PFSK-1 (cell line): Measurements from ENCODE around the gene RPS6KB1.

Experiments
- FOXP2 ChIP-seq: optimal IDR thresholded peaks from 2 replicates; pipeline ENCODE3; 2011; ENCODE audit warnings: borderline replicate concordance, control low read depth, inconsistent platforms; ENCODE audit not compliant: insufficient read depth; ENCODE audit errors: extremely low read length, extremely low read depth
- POLR2AphosphoS5 ChIP-seq: IDR thresholded peaks from 2 replicates; pipeline ENCODE4 v1.6.1; 2012; ENCODE audit warnings: low read depth, mild to moderate bottlenecking, control low read depth, low read length, moderate library complexity
- SIN3A ChIP-seq: IDR thresholded peaks from 2 replicates; pipeline ENCODE4 v1.6.1; 2012; ENCODE audit warnings: mild to moderate bottlenecking, low read length, moderate library complexity, borderline replicate concordance; ENCODE audit not compliant: insufficient read depth
- TAF1 ChIP-seq: IDR thresholded peaks from 2 replicates; pipeline ENCODE4 v1.6.1; 2012; ENCODE audit warnings: low read length, control low read depth, borderline replicate concordance; ENCODE audit not compliant: insufficient read depth
- TF ChIP-seq, protein P1 (sequence below), 2 experiments: IDR thresholded peaks; 2 replicates each; pipeline versions ENCODE4 v1.6.1 to v1.8.0; 2011 to 2012; ENCODE audit warnings: low read depth in 2 of 2, low read length in 2 of 2, control low read depth in 1 of 2, inconsistent platforms in 1 of 2, mild to moderate bottlenecking in 1 of 2, moderate library complexity in 1 of 2; ENCODE audit not compliant: insufficient read depth in 1 of 2

Gene RPS6KB1

DNA sequence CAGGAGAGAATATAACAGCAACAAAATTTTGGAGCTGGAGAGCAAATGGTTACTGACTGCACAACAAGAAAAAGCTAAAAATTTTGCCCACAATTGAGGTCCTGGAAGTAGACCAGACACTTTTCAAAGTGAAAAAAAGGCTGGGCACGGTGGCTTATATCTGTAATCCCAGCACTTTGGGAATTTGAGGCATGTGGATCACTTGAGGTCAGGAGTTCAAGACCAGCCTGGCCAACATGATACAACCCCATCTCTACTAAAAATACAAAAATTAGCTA, 23.0 kb upstream of the RPS6KB1 start:
- TF ChIP-seq FOXP2 (no peak), TAF1 (no peak), POLR2AphosphoS5 (no peak), SIN3A (no peak)
- TF ChIP-seq, protein P1, sequence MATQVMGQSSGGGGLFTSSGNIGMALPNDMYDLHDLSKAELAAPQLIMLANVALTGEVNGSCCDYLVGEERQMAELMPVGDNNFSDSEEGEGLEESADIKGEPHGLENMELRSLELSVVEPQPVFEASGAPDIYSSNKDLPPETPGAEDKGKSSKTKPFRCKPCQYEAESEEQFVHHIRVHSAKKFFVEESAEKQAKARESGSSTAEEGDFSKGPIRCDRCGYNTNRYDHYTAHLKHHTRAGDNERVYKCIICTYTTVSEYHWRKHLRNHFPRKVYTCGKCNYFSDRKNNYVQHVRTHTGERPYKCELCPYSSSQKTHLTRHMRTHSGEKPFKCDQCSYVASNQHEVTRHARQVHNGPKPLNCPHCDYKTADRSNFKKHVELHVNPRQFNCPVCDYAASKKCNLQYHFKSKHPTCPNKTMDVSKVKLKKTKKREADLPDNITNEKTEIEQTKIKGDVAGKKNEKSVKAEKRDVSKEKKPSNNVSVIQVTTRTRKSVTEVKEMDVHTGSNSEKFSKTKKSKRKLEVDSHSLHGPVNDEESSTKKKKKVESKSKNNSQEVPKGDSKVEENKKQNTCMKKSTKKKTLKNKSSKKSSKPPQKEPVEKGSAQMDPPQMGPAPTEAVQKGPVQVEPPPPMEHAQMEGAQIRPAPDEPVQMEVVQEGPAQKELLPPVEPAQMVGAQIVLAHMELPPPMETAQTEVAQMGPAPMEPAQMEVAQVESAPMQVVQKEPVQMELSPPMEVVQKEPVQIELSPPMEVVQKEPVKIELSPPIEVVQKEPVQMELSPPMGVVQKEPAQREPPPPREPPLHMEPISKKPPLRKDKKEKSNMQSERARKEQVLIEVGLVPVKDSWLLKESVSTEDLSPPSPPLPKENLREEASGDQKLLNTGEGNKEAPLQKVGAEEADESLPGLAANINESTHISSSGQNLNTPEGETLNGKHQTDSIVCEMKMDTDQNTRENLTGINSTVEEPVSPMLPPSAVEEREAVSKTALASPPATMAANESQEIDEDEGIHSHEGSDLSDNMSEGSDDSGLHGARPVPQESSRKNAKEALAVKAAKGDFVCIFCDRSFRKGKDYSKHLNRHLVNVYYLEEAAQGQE (IDR thresholded peaks at IDR 0.05; ENCODE audit: insufficient read depth in 1 of 2, low read depth in 2 of 2, low read length in 2 of 2), result no peak

DNA sequence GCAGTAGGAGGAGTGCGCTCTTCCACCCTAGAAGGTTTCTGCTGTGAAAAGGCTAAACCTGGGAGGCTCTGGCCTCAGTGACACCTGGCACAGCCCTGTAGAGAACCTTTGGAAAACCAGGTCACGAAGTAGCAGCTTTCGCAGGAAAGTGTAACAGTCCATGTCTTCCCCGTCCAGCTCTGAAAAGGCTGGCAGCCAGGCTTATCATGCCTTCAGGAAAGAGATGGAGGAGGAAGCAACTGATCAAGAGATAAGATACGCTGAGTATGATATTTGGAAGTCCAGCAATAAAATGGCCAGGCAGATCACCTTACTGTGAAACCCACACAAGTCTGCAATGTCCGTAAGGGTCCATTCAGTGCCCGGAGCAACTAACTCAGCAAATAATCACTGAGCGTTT, 22.4 kb upstream of the RPS6KB1 start:
- TF ChIP-seq, protein P1 (IDR thresholded peaks at IDR 0.05; ENCODE audit: insufficient read depth in 1 of 2, low read depth in 2 of 2, low read length in 2 of 2), result no peak
- TF ChIP-seq SIN3A, result no peak
- no peak for TF ChIP-seq POLR2AphosphoS5
- no peak for TF ChIP-seq FOXP2
- no peak for TF ChIP-seq TAF1

DNA sequence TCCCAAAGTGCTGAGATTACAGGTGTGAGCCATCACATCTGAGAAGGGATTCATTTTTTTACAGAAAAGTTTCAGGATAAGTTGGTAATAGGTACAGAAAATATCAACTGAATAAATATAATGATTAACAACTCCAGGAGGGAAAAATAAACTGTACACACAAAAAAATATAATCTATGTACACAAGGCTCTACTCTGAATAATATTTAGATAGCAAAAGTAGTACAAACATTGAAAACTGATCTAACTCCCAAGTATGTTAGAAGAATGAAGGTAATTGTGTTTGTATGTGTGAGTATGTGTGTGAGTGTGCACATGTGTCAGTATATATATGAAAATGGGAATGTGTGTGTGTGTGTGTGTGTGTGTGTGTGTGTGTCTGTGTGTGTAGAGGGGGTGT, 20.6 kb upstream of the RPS6KB1 start:
- no peak for TF ChIP-seq SIN3A
- TF ChIP-seq FOXP2, result no peak
- TF ChIP-seq, protein P1 (IDR thresholded peaks at IDR 0.05; ENCODE audit: insufficient read depth in 1 of 2, low read depth in 2 of 2, low read length in 2 of 2), result no peak
- TF ChIP-seq POLR2AphosphoS5, result no peak
- no peak for TF ChIP-seq TAF1

GRCh38 chr17:59874376-59874775, 18.5 kb upstream of the RPS6KB1 start:
- TF ChIP-seq POLR2AphosphoS5 (no peak), FOXP2 (no peak), TAF1 (no peak), SIN3A (no peak)
- TF ChIP-seq, protein P1 (IDR thresholded peaks at IDR 0.05; ENCODE audit: insufficient read depth in 1 of 2, low read depth in 2 of 2, low read length in 2 of 2), result no peak

DNA sequence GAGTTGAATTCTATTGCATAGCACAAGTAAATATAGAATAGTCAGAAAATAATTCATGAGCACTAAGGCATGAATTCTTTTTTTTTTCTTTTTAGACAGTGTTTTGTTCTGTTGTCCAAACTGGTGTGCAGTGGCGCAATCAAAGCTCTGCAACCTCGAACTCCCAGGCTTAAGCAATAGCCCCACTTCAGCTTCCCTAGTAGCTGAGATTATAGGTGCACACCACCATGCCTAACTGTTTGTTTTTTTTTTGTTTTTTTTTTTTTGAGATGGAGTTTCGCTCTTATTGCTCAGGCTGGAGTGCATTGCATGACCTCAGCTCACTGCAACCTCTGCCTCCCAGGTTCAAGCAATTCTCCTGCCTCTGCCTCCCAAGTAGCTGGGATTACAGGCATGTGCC, 16.8 kb upstream of the RPS6KB1 start:
- TF ChIP-seq FOXP2 (no peak), POLR2AphosphoS5 (no peak)
- TF ChIP-seq, protein P1 (IDR thresholded peaks at IDR 0.05; ENCODE audit: insufficient read depth in 1 of 2, low read depth in 2 of 2, low read length in 2 of 2), result no peak
